Cardiac fibroblast (primary cell): ENCODE measurements around the gene VDR.

Experiments used
- DNase-seq, 2 donors: peaks; one replicate each; pipeline versions ENCODE4 v3.0.0 to v3.0.0-alpha.2; 2010; ENCODE audit warnings: low read depth in 2 of 2
- H3K4me3 ChIP-seq, 2 donors: replicated peaks in 1 of 2; 1 replicate in 1 of 2; 2 replicates in 1 of 2; pipeline ENCODE4 v1.5.1; 2011; ENCODE audit warnings: low read depth in 2 of 2, low read length in 2 of 2, mild to moderate bottlenecking in 2 of 2, moderate library complexity in 1 of 2
- TF ChIP-seq, protein P1 (sequence below): IDR thresholded peaks from one replicate; pipeline ENCODE4 v1.5.1; 2011; ENCODE audit warnings: low read depth, mild to moderate bottlenecking, low read length, inconsistent platforms

VDR gene

DNA sequence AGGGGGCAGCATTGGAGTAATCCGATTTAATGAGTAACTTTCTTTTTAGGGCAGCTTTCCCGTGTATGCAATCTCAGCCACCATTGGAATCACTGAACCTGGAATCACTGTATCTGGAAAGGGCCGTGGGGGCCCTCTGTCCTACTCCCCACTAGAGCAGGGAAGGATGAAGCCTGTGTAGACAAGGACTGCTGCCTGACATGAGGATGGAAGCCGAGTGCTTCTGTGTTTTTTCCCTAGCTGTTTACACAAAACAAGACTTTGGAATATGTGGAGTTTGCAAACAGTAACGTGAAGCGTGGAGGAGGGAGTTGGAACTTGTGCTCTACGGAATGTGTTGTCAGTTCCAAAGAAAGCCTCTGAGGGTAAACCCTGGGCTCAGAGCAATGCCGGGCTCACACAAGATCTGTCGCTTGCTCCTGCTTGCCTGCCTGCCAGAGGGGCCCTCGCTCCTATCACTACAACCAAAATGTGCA is 52.7 kb downstream of the VDR start:
- no peak for DNase-seq
- H3K4me3 ChIP-seq: no peak overlapping the region
- TF ChIP-seq, protein P1, sequence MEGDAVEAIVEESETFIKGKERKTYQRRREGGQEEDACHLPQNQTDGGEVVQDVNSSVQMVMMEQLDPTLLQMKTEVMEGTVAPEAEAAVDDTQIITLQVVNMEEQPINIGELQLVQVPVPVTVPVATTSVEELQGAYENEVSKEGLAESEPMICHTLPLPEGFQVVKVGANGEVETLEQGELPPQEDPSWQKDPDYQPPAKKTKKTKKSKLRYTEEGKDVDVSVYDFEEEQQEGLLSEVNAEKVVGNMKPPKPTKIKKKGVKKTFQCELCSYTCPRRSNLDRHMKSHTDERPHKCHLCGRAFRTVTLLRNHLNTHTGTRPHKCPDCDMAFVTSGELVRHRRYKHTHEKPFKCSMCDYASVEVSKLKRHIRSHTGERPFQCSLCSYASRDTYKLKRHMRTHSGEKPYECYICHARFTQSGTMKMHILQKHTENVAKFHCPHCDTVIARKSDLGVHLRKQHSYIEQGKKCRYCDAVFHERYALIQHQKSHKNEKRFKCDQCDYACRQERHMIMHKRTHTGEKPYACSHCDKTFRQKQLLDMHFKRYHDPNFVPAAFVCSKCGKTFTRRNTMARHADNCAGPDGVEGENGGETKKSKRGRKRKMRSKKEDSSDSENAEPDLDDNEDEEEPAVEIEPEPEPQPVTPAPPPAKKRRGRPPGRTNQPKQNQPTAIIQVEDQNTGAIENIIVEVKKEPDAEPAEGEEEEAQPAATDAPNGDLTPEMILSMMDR: no peak

DNA sequence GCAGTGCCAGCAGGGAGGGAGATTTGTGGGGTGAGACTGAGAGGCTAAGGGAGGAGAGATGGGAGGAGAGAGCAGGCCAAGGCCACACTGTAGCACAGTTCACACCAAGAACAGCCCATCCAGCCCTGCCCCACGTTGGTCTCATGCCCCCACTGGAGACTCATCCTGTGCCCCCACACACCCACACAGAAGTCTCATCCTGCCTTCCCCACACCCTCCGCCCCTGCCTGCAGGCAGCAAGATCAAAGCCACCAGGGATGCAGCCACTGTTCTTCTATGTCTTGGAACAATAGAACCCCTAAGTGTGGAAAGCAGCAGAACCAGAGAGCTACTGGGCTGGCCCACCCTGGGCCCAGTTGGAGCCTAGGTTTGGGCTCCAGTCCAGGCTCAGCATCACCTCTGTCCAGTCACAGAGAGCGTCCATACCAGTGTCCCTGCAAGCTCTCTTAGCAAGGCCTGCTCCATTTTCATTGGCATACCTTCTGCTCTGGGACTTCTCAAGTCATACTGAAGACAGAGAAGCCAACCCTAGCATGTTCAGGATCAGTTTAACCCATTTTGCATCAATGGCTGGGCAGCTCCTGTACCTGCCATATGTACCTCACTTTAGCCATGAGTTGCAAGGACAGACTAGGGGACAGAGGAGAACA is 53.4 kb downstream of the VDR start:
- DNase-seq: no peak

DNA sequence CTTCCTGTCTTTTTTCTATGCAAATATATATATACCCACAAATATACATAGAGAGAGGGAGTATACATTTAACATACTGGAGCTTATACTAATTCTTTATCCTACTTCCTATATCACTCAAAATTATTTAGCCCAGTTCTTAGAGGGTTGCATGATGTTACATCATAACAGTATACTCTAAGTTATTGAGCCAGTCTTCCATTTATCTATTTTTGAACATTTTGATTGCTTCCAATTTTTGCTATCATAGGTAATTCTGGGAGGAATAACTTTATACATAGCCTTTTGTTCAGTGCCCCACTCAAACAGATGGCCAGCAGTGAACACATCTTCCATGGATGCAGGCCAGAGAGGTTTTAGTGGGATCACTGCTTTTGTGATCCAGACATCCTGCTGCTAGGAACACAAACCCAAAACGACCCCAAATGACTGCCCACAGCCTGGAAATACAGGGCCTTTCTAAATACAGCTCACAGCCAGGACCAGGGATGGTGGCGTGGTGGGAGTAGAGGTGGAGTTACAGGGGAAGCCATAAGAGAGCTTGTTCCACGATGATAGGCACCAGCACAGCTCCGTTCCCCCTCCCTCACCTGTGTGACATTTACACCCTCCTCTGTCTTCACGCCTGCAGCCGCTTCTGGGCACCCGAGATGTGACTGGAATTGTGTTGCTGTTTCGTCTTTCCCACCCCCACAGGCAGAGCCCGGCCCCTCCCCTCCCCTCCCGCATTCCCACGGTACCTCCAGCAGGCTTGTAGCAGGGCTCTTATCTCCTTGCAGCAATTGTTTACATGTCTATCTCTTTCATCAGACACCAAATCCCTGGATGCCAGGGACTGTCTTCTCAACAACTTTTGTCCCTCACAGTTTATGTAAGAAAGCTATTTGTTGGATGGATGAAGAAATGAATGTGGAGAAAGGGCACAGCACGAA is 54.4 kb downstream of the VDR start:
- DNase-seq: no peak
- no peak overlapping the region for H3K4me3 ChIP-seq
- TF ChIP-seq, protein P1: no peak

More for the DNA sequence above, 53.4 kb downstream of the VDR start:
- H3K4me3 ChIP-seq: no peak overlapping the region
- TF ChIP-seq, protein P1: no peak

DNA sequence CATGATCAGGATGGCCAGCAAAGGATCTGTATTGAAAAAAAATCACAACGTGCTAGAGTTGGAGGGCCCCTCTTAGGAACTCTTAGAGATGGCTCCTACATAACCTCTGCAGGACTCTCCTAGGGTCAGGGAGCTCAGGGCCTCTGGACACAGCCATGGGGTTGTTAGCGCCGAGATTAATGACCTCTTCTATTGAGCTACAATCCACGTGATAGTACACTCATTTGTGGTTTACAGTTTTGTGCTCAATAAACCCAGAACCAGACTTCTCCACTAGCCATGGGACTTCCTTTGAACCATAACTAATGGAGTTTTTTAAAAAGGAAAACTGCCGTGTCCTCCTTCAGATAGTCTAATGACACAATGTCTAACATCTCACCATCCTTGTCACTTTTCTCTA is 55.5 kb downstream of the VDR start:
- no peak overlapping the region for H3K4me3 ChIP-seq
- no peak for DNase-seq
- TF ChIP-seq, protein P1: no peak

DNA sequence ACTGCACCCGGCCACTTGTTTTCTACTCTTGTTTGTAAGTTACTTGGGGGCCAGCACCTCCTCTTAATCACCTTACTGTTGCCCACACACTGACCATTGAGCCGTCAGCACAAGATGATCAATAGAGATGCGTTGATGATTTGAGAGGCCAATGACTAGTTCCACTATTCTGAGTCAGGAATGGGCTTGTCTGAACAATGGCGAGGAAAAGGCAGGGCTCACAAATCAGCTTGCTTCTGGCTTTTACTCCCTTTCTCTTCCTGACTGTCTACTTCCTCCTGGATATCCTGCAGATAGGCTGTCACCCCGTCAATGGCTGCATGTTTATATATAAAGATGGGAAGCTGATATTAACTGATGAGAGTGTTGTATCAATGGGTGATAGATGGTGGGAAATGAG is 55.9 kb downstream of the VDR start:
- TF ChIP-seq, protein P1: no peak
- DNase-seq: no peak

GRCh38 chr12:47846294-47846996 is 58.3 kb downstream of the VDR start:
- H3K4me3 ChIP-seq: no peak overlapping the region
- TF ChIP-seq, protein P1: no peak
- no peak for DNase-seq

More for the DNA sequence above, 55.9 kb downstream of the VDR start:
- no peak overlapping the region for H3K4me3 ChIP-seq
